GF-D8 (cell line): ENCODE measurements around the gene RPL18A.

ENCODE experiments used
- DNase-seq: peaks from one replicate; lab custom pipeline; 2025; lab: John Stamatoyannopoulos, UW

The RPL18A gene

GRCh38 chr19:17859533-17860330 lies at the start of gene RPL18A:
RPL18A (plus strand) TSS chr19:17859910; CDS start chr19:17859957, 47 bp downstream.
- DNase-seq = peak; percentile 98

GRCh38 chr19:17811103-17811502 lies 48.6 kb upstream of the RPL18A start:
- no peak for DNase-seq

- DNase-seq = no peak
Observed at GRCh38 chr19:17811681-17812080, 48.0 kb upstream of the RPL18A start.

- DNase-seq = no peak
Observed at GRCh38 chr19:17812099-17812498, 47.6 kb upstream of the RPL18A start.

- no peak for DNase-seq
Observed at GRCh38 chr19:17817668-17818363, 41.9 kb upstream of the RPL18A start.

- DNase-seq = no peak
Observed at GRCh38 chr19:17821190-17821589, 38.5 kb upstream of the RPL18A start, which contains the start of gene INSL3. INSL3 (minus strand) TSS chr19:17821519; CDS start chr19:17821506, 13 bp downstream.

GRCh38 chr19:17824339-17824738 lies 35.4 kb upstream of the RPL18A start:
- no peak for DNase-seq

GRCh38 chr19:17826508-17827056 lies 33.1 kb upstream of the RPL18A start:
- no peak for DNase-seq

- no peak for DNase-seq
Observed at GRCh38 chr19:17829855-17830566, 29.7 kb upstream of the RPL18A start.

GRCh38 chr19:17830567-17831418 lies 28.9 kb upstream of the RPL18A start:
- DNase-seq = no peak

- no peak for DNase-seq
Observed at GRCh38 chr19:17831419-17831888, 28.3 kb upstream of the RPL18A start.

- no peak for DNase-seq
Observed at GRCh38 chr19:17832443-17833208, 27.1 kb upstream of the RPL18A start.

- no peak for DNase-seq
Observed at GRCh38 chr19:17834350-17835181, 25.1 kb upstream of the RPL18A start.

GRCh38 chr19:17835182-17836006 lies 24.3 kb upstream of the RPL18A start:
- DNase-seq = no peak

GRCh38 chr19:17836530-17836929 lies 23.2 kb upstream of the RPL18A start:
- DNase-seq = no peak

- no peak for DNase-seq
Observed at GRCh38 chr19:17837972-17838371, 21.7 kb upstream of the RPL18A start.

- DNase-seq = no peak
Observed at GRCh38 chr19:17840019-17840418, 19.7 kb upstream of the RPL18A start.

- DNase-seq = no peak
Observed at GRCh38 chr19:17841371-17841809, 18.3 kb upstream of the RPL18A start.
